ENCODE data around the gene HLCS. TPM values are rescaled to one million over a fixed set of nuclear protein-coding genes. Genes with fewer than 3 reads are reported as not detected.
A peak's percentile ranks its signal among the peaks of the same experiment; 100 is the strongest.

Gene HLCS
- total RNA-seq, 1 donor, result 59.7 TPM

- Histone ChIP-seq H3K4me1 (ENCODE audit: insufficient read depth, low read length) (no peaks in the 10 kb centered on the region), H2AFZ (ENCODE audit: low read length) (no peak overlapping the region), H3K9me3 (ENCODE audit: low read depth, low read length) (no peaks in the 10 kb centered on the region), H3K27me3 (ENCODE audit: insufficient read depth, low read length) (peaks cover 8% of the 10 kb centered on the region), H3K4me2 (ENCODE audit: insufficient read depth, low read length) (no peak overlapping the region), H4K20me1 (ENCODE audit: insufficient read depth, low read length) (no peaks in the 10 kb centered on the region), H3K36me3 (ENCODE audit: insufficient read depth, low read length) (no peaks in the 10 kb centered on the region), H3K79me2 (ENCODE audit: insufficient read depth, low read length) (no peaks in the 10 kb centered on the region), H3K27ac (ENCODE audit: low read depth, low read length) (no peak overlapping the region), H3K4me3 (ENCODE audit: insufficient read depth, low read length) (no peak overlapping the region)
- peak; percentile 60 for DNase-seq (ENCODE audit: insufficient read length, low spot score, missing footprints)
- TF ChIP-seq CTCF (IDR thresholded peaks at IDR 0.05; ENCODE audit: extremely low read depth, low read depth, low read length), result no peak
These were observed 252.7 kb downstream of the HLCS start for GRCh38 chr21:36713746-36714145.

DNA sequence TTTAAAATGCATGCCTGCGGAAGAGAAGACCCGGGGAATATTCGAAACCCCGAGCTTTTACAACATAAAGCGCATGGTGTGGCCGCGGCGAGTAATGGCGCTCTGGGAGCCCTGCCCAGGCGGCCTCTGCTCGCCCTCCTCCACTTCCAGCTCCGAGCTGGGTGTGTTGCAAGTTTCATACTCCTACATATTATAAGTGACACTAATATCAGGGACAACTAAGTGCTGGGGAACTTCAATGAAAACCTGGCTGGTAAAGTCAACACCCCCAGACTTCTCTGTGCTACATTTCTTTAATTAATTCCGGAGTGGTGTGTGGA lies 255.8 kb downstream of the HLCS start:
- Histone ChIP-seq H2AFZ (ENCODE audit: low read length) (no peak overlapping the region), H3K27me3 (ENCODE audit: insufficient read depth, low read length) (peaks cover 23% of the 10 kb centered on the region), H3K4me2 (ENCODE audit: insufficient read depth, low read length) (peak overlapping the region; percentile 24)

GRCh38 chr21:36709868-36710728 lies 256.4 kb downstream of the HLCS start:
- Histone ChIP-seq H3K4me3 (ENCODE audit: insufficient read depth, low read length) (no peak overlapping the region), H3K4me2 (ENCODE audit: insufficient read depth, low read length) (peak overlapping the region; percentile 24), H3K9me3 (ENCODE audit: low read depth, low read length) (no peaks in the 10 kb centered on the region), H3K27me3 (ENCODE audit: insufficient read depth, low read length) (peaks cover 23% of the 10 kb centered on the region), H3K27ac (ENCODE audit: low read depth, low read length) (no peak overlapping the region), H3K36me3 (ENCODE audit: insufficient read depth, low read length) (no peaks in the 10 kb centered on the region), H3K4me1 (ENCODE audit: insufficient read depth, low read length) (no peaks in the 10 kb centered on the region), H4K20me1 (ENCODE audit: insufficient read depth, low read length) (peaks cover 12% of the 10 kb centered on the region), H3K79me2 (ENCODE audit: insufficient read depth, low read length) (no peaks in the 10 kb centered on the region), H2AFZ (ENCODE audit: low read length) (no peak overlapping the region)
- DNase-seq (ENCODE audit: insufficient read length, low spot score, missing footprints), result peak; percentile 72
- TF ChIP-seq CTCF (IDR thresholded peaks at IDR 0.05; ENCODE audit: extremely low read depth, low read depth, low read length), result no peak

More for the DNA sequence above, 255.8 kb downstream of the HLCS start:
- DNase-seq (ENCODE audit: insufficient read length, low spot score, missing footprints), result no peak
- no peak for TF ChIP-seq CTCF (IDR thresholded peaks at IDR 0.05; ENCODE audit: extremely low read depth, low read depth, low read length)
- Histone ChIP-seq H3K36me3 (ENCODE audit: insufficient read depth, low read length) (no peaks in the 10 kb centered on the region), H3K4me1 (ENCODE audit: insufficient read depth, low read length) (no peaks in the 10 kb centered on the region), H4K20me1 (ENCODE audit: insufficient read depth, low read length) (peaks cover 9% of the 10 kb centered on the region), H3K4me3 (ENCODE audit: insufficient read depth, low read length) (no peak overlapping the region), H3K79me2 (ENCODE audit: insufficient read depth, low read length) (no peaks in the 10 kb centered on the region), H3K27ac (ENCODE audit: low read depth, low read length) (no peak overlapping the region), H3K9me3 (ENCODE audit: low read depth, low read length) (no peaks in the 10 kb centered on the region)

DNA sequence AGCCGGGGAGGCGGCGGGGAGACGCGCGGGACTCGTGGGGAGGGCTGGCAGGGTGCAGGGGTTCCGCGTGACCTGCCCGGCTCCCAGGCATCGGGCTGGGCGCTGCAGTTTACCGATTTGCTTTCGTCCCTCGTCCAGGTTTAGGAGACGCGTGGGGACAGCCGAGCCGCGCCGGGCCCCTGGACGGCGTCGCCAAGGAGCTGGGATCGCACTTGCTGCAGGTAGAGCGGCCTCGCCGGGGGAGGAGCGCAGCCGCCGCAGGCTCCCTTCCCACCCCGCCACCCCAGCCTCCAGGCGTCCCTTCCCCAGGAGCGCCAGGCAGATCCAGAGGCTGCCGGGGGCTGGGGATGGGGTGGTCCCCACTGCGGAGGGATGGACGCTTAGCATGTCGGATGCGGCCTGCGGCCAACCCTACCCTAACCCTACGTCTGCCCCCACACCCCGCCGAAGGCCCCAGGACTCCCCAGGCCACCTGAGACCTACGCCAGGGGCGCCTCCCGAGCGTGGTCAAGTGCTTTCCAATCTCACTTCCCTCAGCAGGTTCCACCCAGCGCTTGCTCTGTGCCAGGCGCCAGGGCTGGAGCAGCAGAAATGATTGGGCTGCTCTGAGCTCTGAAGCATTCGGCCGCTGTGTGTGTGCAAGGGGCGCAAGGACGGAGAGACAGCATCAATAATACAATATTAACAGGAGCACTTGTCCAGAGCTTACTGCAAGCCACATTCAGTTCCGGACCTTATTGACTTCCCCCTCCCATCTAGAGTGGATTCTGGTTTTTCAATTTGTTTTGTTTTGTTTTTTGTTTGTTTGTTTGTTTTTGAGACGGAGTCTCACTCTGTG lies 257.2 kb downstream of the HLCS start:
- Histone ChIP-seq H3K27me3 (ENCODE audit: insufficient read depth, low read length) (peaks cover 23% of the 10 kb centered on the region), H3K4me2 (ENCODE audit: insufficient read depth, low read length) (no peak overlapping the region), H4K20me1 (ENCODE audit: insufficient read depth, low read length) (peaks cover 12% of the 10 kb centered on the region), H3K4me3 (ENCODE audit: insufficient read depth, low read length) (no peak overlapping the region), H2AFZ (ENCODE audit: low read length) (no peak overlapping the region), H3K79me2 (ENCODE audit: insufficient read depth, low read length) (no peaks in the 10 kb centered on the region), H3K27ac (ENCODE audit: low read depth, low read length) (no peak overlapping the region), H3K36me3 (ENCODE audit: insufficient read depth, low read length) (no peaks in the 10 kb centered on the region), H3K9me3 (ENCODE audit: low read depth, low read length) (no peaks in the 10 kb centered on the region), H3K4me1 (ENCODE audit: insufficient read depth, low read length) (no peaks in the 10 kb centered on the region)
- DNase-seq (ENCODE audit: insufficient read length, low spot score, missing footprints), result peak; percentile 77
- no peak for TF ChIP-seq CTCF (IDR thresholded peaks at IDR 0.05; ENCODE audit: extremely low read depth, low read depth, low read length)

Data from osteoblast (primary cell).